SK-N-SH (cell line): Measurements from ENCODE around the gene SUFU. TPM values are rescaled to one million over a fixed set of nuclear protein-coding genes. Genes with fewer than 3 reads are reported as not detected.

ENCODE experiments used
- CTCF ChIA-PET: fragments of 300-600, 350-600 bp; formaldehyde crosslinking; extraction: SDS; loops from one replicate; lab custom pipeline; 2021; lab: Yijun Ruan, JAX
- POLR2A ChIA-PET: fragments of 350-600 bp; sonication (Branson Sonifier 250); formaldehyde crosslinking; extraction: SDS; loops from one replicate; lab custom pipeline; 2020; ENCODE audit warnings: antibody characterized with exemption, inconsistent platforms; lab: Yijun Ruan, JAX
- DNase-seq: peaks from one replicate; pipeline ENCODE4 v3.0.0; 2012
- H2AFZ ChIP-seq: fragments of 200-600 bp; sonication (generic); 2 replicates; pipeline ENCODE4 v1.8.1; 2016; ENCODE audit warnings: antibody characterized with exemption, mild to moderate bottlenecking, low read depth
- H3F3A ChIP-seq: fragments of 200-600 bp; sonication (generic); replicated peaks from 2 replicates; pipeline ENCODE3; 2016; ENCODE audit warnings: antibody characterized with exemption, mild to moderate bottlenecking; ENCODE audit not compliant: insufficient read depth
- H3K27ac ChIP-seq, 2 experiments: fragments of 200-500 bp in 1 of 2; fragments of 200-600 bp in 1 of 2; sonication (Bioruptor generic) in 1 of 2; sonication (generic), shearing (Covaris generic) in 1 of 2; 2 replicates each; pipeline versions ENCODE4 v1.5.1 to v1.6.1; 2014 to 2016; ENCODE audit warnings: low read depth in 2 of 2, inconsistent platforms in 1 of 2, low read length in 1 of 2, mild to moderate bottlenecking in 1 of 2, mixed read lengths in 1 of 2
- H3K27me3 ChIP-seq: fragments of 200-600 bp; sonication (generic), shearing (Covaris generic); 2 replicates; pipeline ENCODE4 v1.6.1; 2016; ENCODE audit warnings: mixed run types; ENCODE audit not compliant: insufficient read depth
- H3K36me3 ChIP-seq, 2 experiments: fragments of 200-500 bp in 1 of 2; fragments of 200-600 bp in 1 of 2; sonication (Bioruptor generic) in 1 of 2; sonication (generic) in 1 of 2; replicated peaks in 1 of 2; 2 replicates each; pipeline versions ENCODE3 to v1.5.1; 2014 to 2016; ENCODE audit warnings: low read length in 1 of 2, mild to moderate bottlenecking in 1 of 2; ENCODE audit not compliant: insufficient read depth in 2 of 2, control insufficient read depth in 1 of 2
- H3K4me1 ChIP-seq, 2 experiments: fragments of 200-500 bp in 1 of 2; fragments of 200-600 bp in 1 of 2; sonication (Bioruptor generic) in 1 of 2; sonication (generic), shearing (Covaris generic) in 1 of 2; 2 replicates each; pipeline versions ENCODE4 v1.5.1 to v1.6.1; 2014 to 2016; ENCODE audit warnings: low read depth in 1 of 2, low read length in 1 of 2, mixed run types in 1 of 2; ENCODE audit not compliant: insufficient read depth in 2 of 2, control insufficient read depth in 1 of 2
- H3K4me2 ChIP-seq: fragments of 200-600 bp; sonication (generic), shearing (Covaris generic); 2 replicates; pipeline ENCODE4 v1.6.1; 2017; ENCODE audit warnings: mixed run types
- H3K4me3 ChIP-seq, 2 experiments: fragments of 200-500 bp in 1 of 2; fragments of 200-600 bp in 1 of 2; sonication (Bioruptor generic) in 1 of 2; sonication (generic), shearing (Covaris generic) in 1 of 2; 2 replicates each; pipeline versions ENCODE4 v1.5.1 to v1.8.1; 2014 to 2016; ENCODE audit warnings: low read depth in 2 of 2, inconsistent platforms in 1 of 2, low read length in 1 of 2, mild to moderate bottlenecking in 1 of 2, mixed read lengths in 1 of 2, moderate library complexity in 1 of 2
- H3K79me2 ChIP-seq: fragments of 200-600 bp; sonication (generic); 2 replicates; pipeline ENCODE4 v1.8.1; 2017; ENCODE audit warnings: mild to moderate bottlenecking; ENCODE audit not compliant: insufficient read depth
- H3K9ac ChIP-seq: fragments of 200-600 bp; sonication (generic); 2 replicates; pipeline ENCODE4 v1.6.1; 2017; ENCODE audit warnings: mixed run types
- H3K9me2 ChIP-seq: fragments of 200-600 bp; sonication (generic); 2 replicates; pipeline ENCODE4 v1.6.1; 2017; ENCODE audit warnings: mixed run types
- H3K9me3 ChIP-seq: fragments of 200-600 bp; sonication (generic); 2 replicates; pipeline ENCODE4 v1.6.1; 2017; ENCODE audit warnings: mixed run types, mild to moderate bottlenecking, moderate library complexity
- H4K20me1 ChIP-seq: fragments of 200-600 bp; sonication (generic); 2 replicates; pipeline ENCODE4 v1.6.1; 2017; ENCODE audit warnings: mild to moderate bottlenecking, mixed run types; ENCODE audit not compliant: insufficient read depth
- ELF1 ChIP-seq: IDR thresholded peaks from 2 replicates; pipeline ENCODE4 v1.4.0; 2012
- EZH2phosphoT487 ChIP-seq: fragments of 200-600 bp; sonication (generic); IDR thresholded peaks from 2 replicates; pipeline ENCODE4 v1.6.1; 2017; ENCODE audit warnings: low read depth, mixed run types, mild to moderate bottlenecking, antibody characterized with exemption, moderate library complexity, borderline replicate concordance
- FOSL2 ChIP-seq: IDR thresholded peaks from 2 replicates; pipeline ENCODE4 v1.4.0; 2012; ENCODE audit warnings: low read depth, mild to moderate bottlenecking, moderate library complexity, borderline replicate concordance
- FOXJ3 ChIP-seq: sonication (generic); formaldehyde crosslinking; IDR thresholded peaks from 2 replicates; pipeline ENCODE4 v1.5.1; 2020; ENCODE audit warnings: mild to moderate bottlenecking, missing genetic modification reagents
- FOXM1 ChIP-seq: IDR thresholded peaks from 2 replicates; pipeline ENCODE4 v1.4.0; 2012; ENCODE audit warnings: low read depth, mild to moderate bottlenecking
- GABPA ChIP-seq: IDR thresholded peaks from 2 replicates; pipeline ENCODE4 v1.4.0; 2012; ENCODE audit warnings: low read depth, mild to moderate bottlenecking
- MEF2A ChIP-seq: IDR thresholded peaks from 2 replicates; pipeline ENCODE4 v1.4.0; 2012; ENCODE audit warnings: low read depth, borderline replicate concordance
- MXI1 ChIP-seq: IDR thresholded peaks from 2 replicates; pipeline ENCODE4 v1.6.1; 2012; ENCODE audit warnings: mild to moderate bottlenecking, low read depth, low read length, improper control_type of control experiment
- NFIC ChIP-seq: IDR thresholded peaks from 2 replicates; pipeline ENCODE4 v1.4.0; 2012; ENCODE audit warnings: borderline replicate concordance
- POLR2AphosphoS5 ChIP-seq: IDR thresholded peaks from 2 replicates; pipeline ENCODE4 v1.6.1; 2012; ENCODE audit warnings: low read depth, low read length
- RAD21 ChIP-seq: IDR thresholded peaks from 2 replicates; pipeline ENCODE4 v1.6.1; 2012; ENCODE audit warnings: mild to moderate bottlenecking, low read length
- RCOR1 ChIP-seq: fragments of 150-350 bp; IDR thresholded peaks from 2 replicates; pipeline ENCODE4 v1.6.1; 2017; ENCODE audit warnings: antibody characterized with exemption, low read length
- RXRA ChIP-seq: IDR thresholded peaks from 2 replicates; pipeline ENCODE4 v1.4.0; 2012; ENCODE audit warnings: low read depth, mild to moderate bottlenecking, borderline replicate concordance
- SMC3 ChIP-seq: IDR thresholded peaks from 2 replicates; pipeline ENCODE4 v1.6.1; 2012; ENCODE audit warnings: low read depth, low read length, improper control_type of control experiment
- WGBS: methylation state at CpG from one replicate; pipeline ENCODE4 v1.1.6; 2017; ENCODE audit warnings: low lambda C conversion rate; 5-methylcytosine and 5-hydroxymethylcytosine counted together
- polyA plus RNA-seq, 3 experiments: library from polyadenylated mRNA; depleted of rRNA; stranded (reverse); fragments of >200 nt; gene quantifications; 2 replicates each; pipeline ENCODE4 v1.2.3, GENCODE V29; 2012
- TF ChIP-seq, protein P1 (sequence below): fragments of 150-350 bp; IDR thresholded peaks from 2 replicates; pipeline ENCODE4 v1.6.1; 2017; ENCODE audit warnings: antibody characterized with exemption, low read length, low read depth, borderline replicate concordance
- TF ChIP-seq, protein P2 (sequence below): IDR thresholded peaks from 2 replicates; pipeline ENCODE4 v1.4.0; 2012; ENCODE audit warnings: low read depth
- TF ChIP-seq, protein P3 (sequence below): fragments of 200-600 bp; sonication (generic); IDR thresholded peaks from 2 replicates; pipeline ENCODE4 v1.6.1; 2017; ENCODE audit warnings: antibody characterized with exemption, mild to moderate bottlenecking, moderate library complexity

SUFU gene
- polyA plus RNA-seq, 1 of the 3 experiments (the other 2 are of a cell fraction) = 5.7 TPM

DNA sequence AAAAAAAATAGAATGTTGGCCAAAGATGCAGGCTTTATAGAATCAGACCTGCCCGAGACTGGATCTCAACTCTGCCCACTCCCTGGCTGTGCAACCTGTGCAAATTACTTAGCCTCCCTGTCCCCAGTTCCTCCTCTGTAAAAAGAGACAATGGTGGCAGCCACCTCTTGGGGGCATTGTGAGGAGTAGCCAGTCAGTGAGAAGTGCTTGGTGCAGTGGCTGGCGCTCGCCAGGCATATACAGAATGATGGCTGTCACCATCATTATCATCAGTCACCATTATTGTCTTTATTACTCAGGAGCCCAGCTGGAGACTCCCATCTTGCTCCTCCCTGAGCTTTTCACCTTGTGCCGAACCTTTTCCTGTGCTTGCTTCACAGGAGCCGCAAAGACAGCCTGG is 111.1 kb downstream of the SUFU start (continued):
- TF ChIP-seq, protein P1, sequence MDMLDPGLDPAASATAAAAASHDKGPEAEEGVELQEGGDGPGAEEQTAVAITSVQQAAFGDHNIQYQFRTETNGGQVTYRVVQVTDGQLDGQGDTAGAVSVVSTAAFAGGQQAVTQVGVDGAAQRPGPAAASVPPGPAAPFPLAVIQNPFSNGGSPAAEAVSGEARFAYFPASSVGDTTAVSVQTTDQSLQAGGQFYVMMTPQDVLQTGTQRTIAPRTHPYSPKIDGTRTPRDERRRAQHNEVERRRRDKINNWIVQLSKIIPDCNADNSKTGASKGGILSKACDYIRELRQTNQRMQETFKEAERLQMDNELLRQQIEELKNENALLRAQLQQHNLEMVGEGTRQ = no peak
- no peak for TF ChIP-seq SMC3

DNA sequence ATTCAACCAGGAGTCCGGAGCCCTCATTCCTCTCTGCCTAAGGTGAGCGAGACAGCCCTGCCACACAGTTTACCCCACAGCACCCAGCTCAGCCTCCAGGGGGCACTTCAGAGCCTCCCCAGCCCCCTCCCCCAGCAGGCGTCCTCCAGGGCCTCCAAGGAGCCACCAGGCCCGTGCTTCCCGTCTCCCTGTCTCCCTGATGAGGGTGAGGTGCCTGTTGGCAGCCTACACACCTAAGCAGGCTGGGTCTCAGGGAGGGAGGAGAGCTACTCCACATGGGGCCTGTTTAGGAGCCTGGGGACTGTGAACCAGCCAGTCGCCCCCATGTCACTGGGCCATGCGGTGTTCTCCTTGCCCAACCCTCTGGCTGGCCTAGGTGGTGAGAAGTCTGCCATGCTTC is 111.6 kb downstream of the SUFU start:
- peaks cover 5 to 16% of the 10 kb centered on the region in 2 experiments for H3K36me3 ChIP-seq
- POLR2A ChIA-PET = interaction anchor here (1.2 kb wide), 1 partner anchor 27 kb away, joined by 3 read pairs; no protein-coding TSS in a partner anchor

DNA sequence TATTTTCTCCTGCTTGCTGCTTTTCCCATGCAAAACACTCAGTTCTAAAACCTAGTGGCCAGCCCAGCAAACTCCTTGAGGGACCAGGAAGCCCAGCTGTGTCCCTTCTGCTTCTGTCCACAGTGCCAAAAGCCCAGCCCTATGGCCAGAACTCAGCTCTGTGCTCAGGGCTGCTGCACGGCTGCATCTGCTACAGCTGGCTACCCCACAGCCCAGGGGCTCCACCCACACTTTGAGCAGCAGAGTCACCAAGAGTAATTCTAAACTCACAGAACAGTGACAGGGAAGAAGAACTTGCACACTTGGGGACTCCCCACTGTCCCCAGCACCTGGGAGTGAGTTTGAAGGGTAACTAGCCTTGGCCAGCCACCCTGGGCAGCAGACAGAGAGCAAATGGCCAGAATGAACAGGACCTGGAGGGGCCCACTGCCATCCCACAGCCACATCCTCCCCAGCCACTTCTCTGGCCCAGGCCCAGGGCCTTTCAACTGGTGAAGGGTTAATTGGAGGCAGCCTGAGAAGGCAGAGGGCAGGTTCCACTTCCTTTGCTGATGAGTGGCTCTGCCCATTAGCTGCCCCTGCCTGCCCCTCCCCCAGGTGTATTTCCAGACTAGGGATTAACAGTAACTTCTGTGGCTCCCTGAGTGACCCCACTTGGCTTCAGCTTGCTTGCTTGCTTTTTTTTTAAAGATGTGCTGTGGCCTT is 112.4 kb downstream of the SUFU start:
- Histone ChIP-seq H4K20me1 (no peaks in the 10 kb centered on the region), H3K4me1 (peaks cover 0 to 49% of the 10 kb centered on the region in 2 experiments; a peak in 1 of 4 replicates), H3K27me3 (no peaks in the 10 kb centered on the region), H3K9me2 (no peaks in the 10 kb centered on the region), H3F3A (no peaks in the 10 kb centered on the region), H3K4me2 (no peak overlapping the region), H3K79me2 (no peaks in the 10 kb centered on the region), H3K9me3 (no peaks in the 10 kb centered on the region), H3K27ac (peak overlapping the region in 1 of 2 experiments; percentile 36; a peak in 1 of 4 replicates), H2AFZ (no peak overlapping the region), H3K36me3 (peaks cover 5 to 16% of the 10 kb centered on the region in 2 experiments), H3K4me3 (no peak overlapping the region), H3K9ac (no peak overlapping the region)
- DNase-seq = no peak
- CTCF ChIA-PET = interaction anchor here (1.0 to 3.5 kb wide), 8 partner anchors 8 to 98 kb away, joined by 3 to 14 read pairs (median 4); partner anchors contain the start of genes ARL3 and SFXN2
- whole genome bisulfite sequencing = 83% methylated on average over 1 of the region's 1 CpG
- no peak for TF ChIP-seq FOXM1
- TF ChIP-seq, protein P2, sequence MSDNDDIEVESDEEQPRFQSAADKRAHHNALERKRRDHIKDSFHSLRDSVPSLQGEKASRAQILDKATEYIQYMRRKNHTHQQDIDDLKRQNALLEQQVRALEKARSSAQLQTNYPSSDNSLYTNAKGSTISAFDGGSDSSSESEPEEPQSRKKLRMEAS = no peak
- TF ChIP-seq FOXJ3 = no peak
- TF ChIP-seq, protein P1 = no peak
- TF ChIP-seq, protein P3, sequence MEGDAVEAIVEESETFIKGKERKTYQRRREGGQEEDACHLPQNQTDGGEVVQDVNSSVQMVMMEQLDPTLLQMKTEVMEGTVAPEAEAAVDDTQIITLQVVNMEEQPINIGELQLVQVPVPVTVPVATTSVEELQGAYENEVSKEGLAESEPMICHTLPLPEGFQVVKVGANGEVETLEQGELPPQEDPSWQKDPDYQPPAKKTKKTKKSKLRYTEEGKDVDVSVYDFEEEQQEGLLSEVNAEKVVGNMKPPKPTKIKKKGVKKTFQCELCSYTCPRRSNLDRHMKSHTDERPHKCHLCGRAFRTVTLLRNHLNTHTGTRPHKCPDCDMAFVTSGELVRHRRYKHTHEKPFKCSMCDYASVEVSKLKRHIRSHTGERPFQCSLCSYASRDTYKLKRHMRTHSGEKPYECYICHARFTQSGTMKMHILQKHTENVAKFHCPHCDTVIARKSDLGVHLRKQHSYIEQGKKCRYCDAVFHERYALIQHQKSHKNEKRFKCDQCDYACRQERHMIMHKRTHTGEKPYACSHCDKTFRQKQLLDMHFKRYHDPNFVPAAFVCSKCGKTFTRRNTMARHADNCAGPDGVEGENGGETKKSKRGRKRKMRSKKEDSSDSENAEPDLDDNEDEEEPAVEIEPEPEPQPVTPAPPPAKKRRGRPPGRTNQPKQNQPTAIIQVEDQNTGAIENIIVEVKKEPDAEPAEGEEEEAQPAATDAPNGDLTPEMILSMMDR = no peak
- TF ChIP-seq POLR2AphosphoS5 = no peak
- no peak for TF ChIP-seq FOSL2
- no peak for TF ChIP-seq NFIC
- TF ChIP-seq GABPA = no peak
- no peak for TF ChIP-seq MXI1
- POLR2A ChIA-PET = no interaction called here

More for the DNA sequence above, 111.6 kb downstream of the SUFU start:
- Histone ChIP-seq H3K4me2 (no peak overlapping the region), H3K27ac (peak overlapping the region in 1 of 2 experiments; percentile 36; a peak in 1 of 4 replicates), H3F3A (no peaks in the 10 kb centered on the region), H3K9me3 (no peaks in the 10 kb centered on the region), H4K20me1 (no peaks in the 10 kb centered on the region), H3K9me2 (no peaks in the 10 kb centered on the region), H3K9ac (no peak overlapping the region), H3K79me2 (no peaks in the 10 kb centered on the region), H3K4me1 (peaks cover 0 to 40% of the 10 kb centered on the region in 2 experiments; a peak in 1 of 4 replicates), H3K27me3 (no peaks in the 10 kb centered on the region), H2AFZ (no peak overlapping the region), H3K4me3 (no peak overlapping the region)
- CTCF ChIA-PET = interaction anchor here (0.7 to 3.5 kb wide), 13 partner anchors 8 to 99 kb away, joined by 3 to 14 read pairs (median 4); partner anchors contain the start of genes ARL3, SFXN2 and TRIM8
- no peak for TF ChIP-seq EZH2phosphoT487
- TF ChIP-seq MEF2A = no peak
- TF ChIP-seq POLR2AphosphoS5 = no peak
- no peak for TF ChIP-seq RCOR1
- peak; percentile 44 for TF ChIP-seq RAD21
- TF ChIP-seq MXI1 = no peak
- TF ChIP-seq SMC3 = peak; percentile 49
- TF ChIP-seq FOXJ3 = no peak
- no peak for TF ChIP-seq RXRA
- no peak for TF ChIP-seq ELF1
- TF ChIP-seq, protein P3 = peak; percentile 53
- peak; percentile 70 for DNase-seq
- WGBS = 93% methylated on average over 3 of the region's 7 CpGs
